Stimulated activated CD8-positive, alpha-beta memory T cell treated with anti-CD3 and anti-CD28 coated beads, Interleukin-12 subunit alpha, Interleukin-12 subunit beta, amount 100 ng/mL, for 4 hours (primary cell): Measurements from ENCODE around the gene PGAM2.

Source experiments
- DNase-seq: peaks from one replicate; pipeline ENCODE4 v3.0.0-alpha.2; 2020; ENCODE audit warnings: low read depth

Gene PGAM2

DNA sequence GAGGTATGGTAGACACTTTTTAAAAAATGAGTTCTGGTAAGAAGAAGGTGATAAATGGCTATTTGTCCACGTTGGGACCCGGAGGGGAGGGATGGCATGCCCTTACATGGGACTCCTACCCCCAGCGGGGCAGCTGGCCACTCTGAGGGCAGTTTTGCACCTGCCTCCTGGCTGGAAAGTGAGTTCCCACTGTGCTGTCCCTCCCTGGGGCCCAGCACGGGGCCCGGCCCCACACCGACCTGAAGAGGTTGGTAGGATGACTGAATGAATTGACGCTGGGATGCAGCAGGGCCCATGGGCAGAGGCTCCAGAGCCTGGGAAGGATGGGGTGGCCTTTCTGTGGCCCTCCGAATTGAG lies 38.2 kb upstream of the PGAM2 start:
- DNase-seq, result no peak

DNA sequence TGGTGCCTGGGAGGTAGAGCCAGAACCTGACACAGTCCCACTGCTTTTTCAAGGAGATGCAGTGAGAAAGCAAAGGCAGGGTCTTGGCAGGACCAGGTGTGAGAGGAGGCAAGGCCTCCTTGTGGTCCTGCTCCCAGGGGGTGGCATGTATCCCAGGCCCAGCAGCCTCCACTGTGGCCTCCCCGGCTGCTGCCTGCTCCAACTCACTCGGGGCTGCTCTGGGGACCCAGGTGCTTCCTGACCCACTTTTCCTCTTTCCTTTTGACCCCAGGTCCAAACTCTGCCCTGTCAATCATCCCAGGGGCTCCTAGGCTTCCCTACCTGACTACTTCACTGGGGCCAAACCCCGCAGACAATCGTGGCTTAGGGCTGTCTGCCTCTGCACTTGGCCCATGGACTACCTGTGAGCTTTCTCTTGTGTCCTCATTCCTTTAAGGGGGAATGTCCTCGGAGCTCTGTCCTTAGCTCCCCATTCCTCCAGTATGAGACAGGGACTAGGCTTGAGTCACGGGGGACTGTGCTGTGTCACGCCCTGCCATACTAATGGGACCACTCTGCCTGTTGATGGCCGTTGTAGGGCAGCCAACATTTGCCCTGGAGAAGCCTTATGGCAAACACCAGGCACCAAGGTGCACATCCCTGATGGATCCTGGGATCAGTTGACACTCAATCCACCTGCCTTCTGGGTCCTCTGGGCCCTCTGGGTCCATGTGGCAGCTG lies 37.6 kb upstream of the PGAM2 start:
- DNase-seq, result no peak

- no peak for DNase-seq
These were observed 36.8 kb upstream of the PGAM2 start for GRCh38 chr7:44101966-44102845.

DNA sequence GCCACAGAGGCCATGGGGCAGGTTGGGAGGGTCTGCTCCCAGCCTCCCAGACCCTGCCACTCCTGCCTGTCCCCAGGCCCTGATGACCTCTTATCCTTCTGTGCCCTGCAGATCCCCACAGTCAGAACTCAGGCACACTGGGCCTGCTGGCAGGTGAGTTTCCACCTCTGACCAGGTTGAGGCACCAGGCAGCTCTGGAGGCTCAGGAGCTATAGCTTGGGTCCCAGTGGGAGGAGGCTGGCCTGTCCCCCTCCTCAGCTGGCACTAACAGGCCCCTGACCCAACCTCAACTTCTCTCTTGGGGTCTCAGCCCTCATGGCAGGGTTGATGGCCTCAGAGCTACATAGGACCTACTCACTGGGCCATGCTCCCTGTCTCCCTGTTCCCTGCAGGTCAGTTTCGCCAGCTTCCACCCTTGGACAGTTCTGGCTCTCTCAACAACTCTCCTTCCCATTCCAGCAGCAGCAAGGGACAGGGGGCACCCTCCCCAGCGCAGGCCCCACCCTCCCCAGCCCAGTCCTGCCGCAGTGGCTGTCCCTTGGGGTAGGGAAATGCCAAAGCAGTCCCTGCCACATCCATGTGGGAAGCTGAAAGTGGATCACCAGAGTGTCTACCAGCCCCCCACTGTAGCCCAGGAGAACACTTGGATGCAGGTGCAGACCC lies 36.1 kb upstream of the PGAM2 start:
- no peak for DNase-seq

- DNase-seq, result no peak
These were observed 35.3 kb upstream of the PGAM2 start for GRCh38 chr7:44100458-44101302.

DNA sequence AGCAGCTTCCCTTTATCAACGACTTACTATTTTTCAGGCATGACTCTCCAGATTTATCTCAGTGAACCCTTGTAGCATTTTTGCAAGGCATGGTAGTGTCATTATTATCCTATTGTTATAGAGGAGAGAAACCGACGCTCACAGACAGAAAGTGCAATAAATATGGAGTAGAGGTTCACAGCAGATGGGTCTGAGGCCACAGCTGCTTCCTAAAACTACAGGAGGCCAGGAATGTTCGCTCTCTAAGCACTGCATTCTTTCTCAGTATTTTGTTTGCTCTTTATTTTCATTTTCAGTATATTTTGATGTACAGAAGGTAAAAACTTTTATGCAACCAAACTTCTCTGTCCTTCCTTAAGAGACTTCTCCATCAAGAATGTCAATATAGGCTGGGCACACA lies 34.3 kb upstream of the PGAM2 start:
- DNase-seq, result no peak

GRCh38 chr7:44098092-44099068 lies 33.0 kb upstream of the PGAM2 start:
- no peak for DNase-seq

- DNase-seq, result no peak
These were observed 31.9 kb upstream of the PGAM2 start for GRCh38 chr7:44097064-44097932.

- DNase-seq, result no peak
These were observed 31.0 kb upstream of the PGAM2 start for GRCh38 chr7:44096326-44096881.

GRCh38 chr7:44095781-44096180 lies 30.4 kb upstream of the PGAM2 start:
- no peak for DNase-seq

GRCh38 chr7:44094883-44095592 lies 29.7 kb upstream of the PGAM2 start:
- no peak for DNase-seq

GRCh38 chr7:44094365-44094764 lies 29.0 kb upstream of the PGAM2 start:
- DNase-seq, result no peak

DNA sequence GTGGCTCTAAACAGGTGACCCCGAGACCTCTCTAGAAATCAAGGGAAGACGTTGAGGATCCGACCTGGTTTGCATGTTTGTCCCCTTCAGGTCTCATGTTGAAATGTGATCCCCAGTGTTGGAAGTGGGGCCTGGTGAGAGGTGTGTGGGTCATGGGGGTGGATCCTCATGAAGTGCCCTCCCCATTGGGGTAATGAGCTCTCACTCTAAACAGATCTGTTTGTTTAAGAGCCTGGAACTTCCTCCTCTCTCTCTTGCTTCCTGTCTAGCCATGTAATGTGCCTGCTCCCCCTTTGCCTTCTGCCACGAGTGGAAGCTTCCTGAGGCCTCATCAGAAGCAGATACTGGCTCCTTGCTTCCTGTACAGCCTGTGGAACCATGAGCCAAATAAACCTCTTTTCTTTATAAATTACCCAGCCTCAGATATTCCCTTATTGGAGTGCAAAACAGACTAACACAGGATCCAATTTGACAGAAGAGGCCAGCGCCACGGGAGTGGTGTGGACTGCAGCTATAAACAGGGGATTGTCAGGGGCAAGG lies 27.8 kb upstream of the PGAM2 start:
- DNase-seq, result no peak

- DNase-seq, result no peak
These were observed 22.8 kb upstream of the PGAM2 start for GRCh38 chr7:44087911-44088838.

- no peak for DNase-seq
These were observed 21.3 kb upstream of the PGAM2 start for GRCh38 chr7:44086627-44087026.

DNA sequence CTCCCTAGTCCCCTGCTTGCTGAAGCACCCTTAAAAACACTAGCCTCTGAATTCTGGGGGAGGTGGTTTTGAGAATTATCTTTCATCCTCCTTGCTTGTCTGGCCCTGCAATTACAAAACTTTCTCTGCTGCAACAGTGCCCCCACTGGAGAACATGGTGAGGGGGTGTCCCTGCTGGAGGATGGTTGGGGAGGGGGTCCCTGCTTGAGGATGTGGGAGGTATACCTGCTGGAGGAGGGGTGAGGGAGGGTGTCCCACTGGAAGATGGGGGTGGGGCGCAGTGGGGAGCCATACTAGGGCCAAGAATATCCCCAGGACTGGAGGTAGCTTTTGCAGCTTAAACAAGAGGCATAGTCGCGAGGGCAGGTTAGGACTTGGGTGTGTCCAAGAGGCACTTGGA lies 20.2 kb upstream of the PGAM2 start:
- no peak for DNase-seq

GRCh38 chr7:44084701-44085100 lies 19.3 kb upstream of the PGAM2 start:
- DNase-seq, result no peak
